ENCODE data around the gene ELF1. TPM values are rescaled to one million over a fixed set of nuclear protein-coding genes. Genes with fewer than 3 reads are reported as not detected.
"Not testable (repeated sequence)": the region's sequence is repeated elsewhere in the genome, so short reads cannot be mapped to it uniquely, and the experiment has no call there.

The ELF1 gene
- total RNA-seq, 1 experiment from 2014 or later, result 6.7 TPM

DNA sequence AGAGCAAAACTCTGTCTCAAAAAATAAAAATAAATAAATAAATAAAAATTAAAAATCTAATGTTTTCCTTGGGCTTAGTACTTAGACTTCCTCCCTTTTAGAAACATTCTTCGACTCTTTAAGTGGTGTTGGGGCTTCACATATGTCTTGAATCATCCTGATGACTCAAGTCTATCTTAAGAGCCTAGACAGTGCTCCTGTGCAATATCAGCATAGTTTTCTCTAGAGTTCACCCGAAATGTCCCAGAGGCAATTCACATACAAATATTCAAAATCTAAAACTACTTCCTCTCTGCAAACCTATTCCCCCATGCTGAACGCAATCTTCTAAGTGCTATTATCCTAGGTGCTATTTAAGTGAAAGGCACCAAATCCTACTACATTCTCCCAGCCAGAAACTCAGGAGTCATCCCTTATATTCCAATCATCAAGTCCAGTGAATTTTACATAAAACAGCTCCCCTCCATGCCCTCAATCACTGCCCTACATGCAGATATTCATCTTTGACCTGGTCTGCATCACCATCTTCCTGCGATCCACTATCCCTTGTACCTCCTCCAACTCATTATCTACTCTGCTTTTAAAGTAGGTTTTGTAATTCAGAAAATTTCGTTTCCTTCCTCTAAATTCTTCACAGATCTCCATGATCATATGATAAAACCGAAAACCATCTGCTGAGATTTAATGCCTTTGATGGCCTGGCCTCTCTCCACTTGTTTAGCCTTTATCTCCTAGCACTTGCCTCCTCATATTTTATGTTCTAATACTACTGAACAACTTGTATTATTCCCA is 102.7 kb downstream of the ELF1 start:
- in situ Hi-C loops (cut with HindIII; ENCODE audit: low sequenced_read_pairs), result no loop called here
- DNase-seq (ENCODE audit: low spot score), result no peak

DNA sequence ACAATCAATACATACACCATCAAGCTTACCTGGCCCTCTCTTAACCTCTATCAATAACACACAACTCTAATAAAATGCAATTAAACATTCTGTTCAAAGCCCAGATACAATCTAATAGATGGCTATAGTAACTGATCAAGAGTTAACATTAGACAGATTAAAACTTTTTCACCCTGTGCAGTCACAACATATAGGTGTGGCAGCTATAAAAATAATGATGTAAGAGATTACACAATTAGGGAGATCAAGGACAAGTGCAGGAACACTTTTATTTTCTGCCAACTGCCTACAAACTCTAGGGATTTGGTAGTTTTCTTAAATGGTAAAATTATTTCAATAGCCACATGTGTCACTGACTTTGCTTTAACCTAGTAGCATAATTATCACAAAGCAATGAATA is 104.3 kb downstream of the ELF1 start:
- DNase-seq (ENCODE audit: low spot score); in situ Hi-C loops (cut with HindIII; ENCODE audit: low sequenced_read_pairs): not testable (repeated sequence)

DNA sequence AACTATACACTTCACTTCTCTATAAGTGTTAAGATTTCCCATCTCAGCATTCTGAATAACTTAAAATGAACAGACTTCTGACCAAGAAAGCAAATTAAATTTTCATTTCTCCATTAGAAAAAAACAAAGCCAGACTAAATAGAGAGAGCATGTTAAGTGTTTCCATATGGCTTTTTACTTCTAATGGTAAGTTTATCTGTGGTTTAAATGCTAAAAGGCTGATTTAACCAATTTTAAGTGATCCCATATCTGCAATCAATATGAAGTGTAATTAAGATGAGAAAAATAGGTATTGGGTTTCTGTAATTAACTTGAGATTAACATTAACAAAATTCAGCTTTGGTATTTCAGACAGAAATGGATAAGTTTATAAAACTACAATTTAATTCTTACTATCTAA is 107.8 kb downstream of the ELF1 start:
- DNase-seq (ENCODE audit: low spot score), result no peak
- in situ Hi-C loops (cut with HindIII; ENCODE audit: low sequenced_read_pairs), result no loop called here

DNA sequence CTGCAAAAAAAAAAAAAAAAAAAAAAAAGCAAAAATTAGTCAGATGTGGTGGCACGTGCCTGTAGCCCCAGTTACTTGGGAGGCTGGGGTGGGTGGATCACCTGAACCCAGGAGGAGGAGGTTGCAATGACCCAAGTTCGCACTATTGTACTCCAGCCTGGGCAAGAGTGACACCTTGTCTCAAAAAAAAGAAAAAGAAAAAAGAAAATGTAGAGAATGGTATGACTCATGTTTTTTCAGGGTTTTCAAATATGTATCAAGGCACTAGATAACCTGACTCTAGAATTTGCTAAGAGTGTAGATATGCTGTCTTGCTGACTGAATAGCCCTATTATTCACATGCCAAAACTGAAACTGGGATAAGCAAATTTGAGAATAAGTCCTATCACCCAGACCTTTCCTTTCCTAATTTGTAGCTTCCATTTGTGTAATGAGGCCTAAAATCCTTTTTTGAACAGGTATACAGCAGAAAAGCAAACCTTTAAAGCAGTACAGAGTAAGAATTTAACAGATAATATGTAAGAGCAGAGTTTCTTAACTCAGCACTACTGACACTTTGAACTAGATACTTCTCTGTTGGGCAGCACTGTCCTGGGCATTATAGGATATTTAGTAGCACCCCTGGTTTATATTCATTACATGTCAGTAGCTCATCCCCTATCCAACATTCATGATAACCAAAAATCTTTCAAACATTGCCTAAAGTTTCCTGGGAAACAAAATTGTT is 108.6 kb downstream of the ELF1 start:
- DNase-seq (ENCODE audit: low spot score), result no peak
- in situ Hi-C loops (cut with HindIII; ENCODE audit: low sequenced_read_pairs), result no loop called here

DNA sequence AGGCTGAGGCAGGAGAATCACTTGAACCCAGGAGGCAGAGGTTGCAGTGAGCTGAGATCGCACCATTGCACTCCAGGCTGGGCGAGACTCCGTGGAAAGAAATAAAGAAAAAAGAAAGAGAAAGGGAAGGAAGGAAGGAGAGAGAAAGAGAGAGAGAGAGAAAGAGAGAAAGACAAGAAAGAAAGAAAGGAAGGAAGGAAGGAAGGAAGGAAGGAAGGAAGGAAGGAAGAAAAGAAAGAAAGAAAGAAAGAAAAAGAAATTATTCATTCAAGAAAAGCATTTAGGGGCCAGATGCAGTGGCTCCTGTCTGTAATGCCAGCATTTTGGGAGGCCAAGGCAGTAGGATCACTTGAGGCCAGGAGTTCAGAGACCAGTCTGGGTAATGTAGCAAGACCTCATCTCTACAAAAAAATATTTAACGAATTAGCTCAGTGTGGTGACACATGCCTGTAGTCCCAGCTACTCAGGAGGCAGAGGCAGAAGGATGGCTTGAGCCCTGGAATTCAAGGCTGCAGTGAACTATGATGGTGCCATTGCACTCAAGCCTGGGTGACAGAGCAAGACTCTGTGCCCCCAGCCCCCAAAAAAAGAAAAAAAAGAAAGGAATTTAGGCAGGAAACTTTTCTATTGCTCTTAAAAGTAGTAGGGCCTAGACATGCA is 109.4 kb downstream of the ELF1 start:
- in situ Hi-C loops (cut with HindIII; ENCODE audit: low sequenced_read_pairs); DNase-seq (ENCODE audit: low spot score): not testable (repeated sequence)

DNA sequence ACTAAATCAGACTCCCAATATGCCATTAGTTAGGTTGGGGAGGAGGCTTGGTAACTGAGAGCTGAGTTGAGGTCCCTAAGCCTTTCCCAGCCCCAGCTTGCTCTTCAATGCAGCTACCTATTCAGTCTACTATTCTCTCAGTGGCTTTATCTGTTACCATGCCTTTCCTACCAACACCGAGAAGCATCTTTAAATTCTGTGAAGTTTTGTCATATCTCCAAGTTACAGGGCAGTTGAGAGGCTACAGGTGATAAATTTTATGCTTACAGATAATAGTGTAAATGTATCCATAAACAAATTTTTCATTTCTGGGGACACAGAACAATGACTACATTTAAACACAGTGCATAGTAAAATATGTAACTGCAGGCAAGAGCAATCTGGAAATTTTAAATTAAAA is 110.6 kb downstream of the ELF1 start:
- in situ Hi-C loops (cut with HindIII; ENCODE audit: low sequenced_read_pairs), result no loop called here

DNA sequence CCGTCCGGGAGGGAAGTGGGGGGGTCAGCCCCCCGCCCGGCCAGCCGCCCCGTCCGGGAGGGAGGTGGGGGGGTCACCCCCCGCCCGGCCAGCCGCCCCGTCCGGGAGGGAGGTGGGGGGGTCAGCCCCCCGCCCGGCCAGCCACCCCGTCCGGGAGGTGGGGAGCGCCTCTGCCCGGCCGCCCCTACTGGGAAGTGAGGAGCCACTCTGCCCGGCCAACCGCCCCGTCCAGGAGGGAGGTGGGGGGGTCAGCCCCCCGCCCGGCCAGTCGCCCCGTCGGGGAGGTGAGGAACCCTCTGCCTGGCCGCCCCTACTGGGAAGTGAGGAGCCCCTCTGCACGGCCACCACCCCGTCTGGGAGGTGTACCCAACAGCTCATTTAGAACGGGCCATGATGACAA is 118.1 kb downstream of the ELF1 start:
- DNase-seq (ENCODE audit: low spot score); in situ Hi-C loops (cut with HindIII; ENCODE audit: low sequenced_read_pairs): not testable (repeated sequence)

More for the DNA sequence above, 110.6 kb downstream of the ELF1 start:
- no peak for DNase-seq (ENCODE audit: low spot score)

DNA sequence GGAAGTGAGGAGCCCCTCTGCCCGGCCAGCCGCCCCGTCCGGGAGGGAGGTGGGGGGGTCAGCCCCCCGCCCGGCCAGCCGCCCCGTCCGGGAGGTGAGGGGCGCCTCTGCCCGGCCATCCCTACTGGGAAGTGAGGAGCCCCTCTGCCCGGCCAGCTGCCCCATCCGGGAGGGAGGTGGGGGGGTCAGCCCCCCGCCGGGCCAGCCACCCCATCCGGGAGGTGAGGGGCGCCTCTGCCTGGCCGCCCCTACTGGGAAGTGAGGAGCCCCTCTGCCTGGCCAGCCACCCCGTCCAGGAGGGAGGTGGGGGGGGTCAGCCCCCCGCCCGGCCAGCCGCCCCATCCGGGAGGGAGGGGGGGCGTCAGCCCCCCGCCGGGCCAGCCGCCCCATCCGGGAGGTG is 118.5 kb downstream of the ELF1 start:
- DNase-seq (ENCODE audit: low spot score); in situ Hi-C loops (cut with HindIII; ENCODE audit: low sequenced_read_pairs): not testable (repeated sequence)

DNA sequence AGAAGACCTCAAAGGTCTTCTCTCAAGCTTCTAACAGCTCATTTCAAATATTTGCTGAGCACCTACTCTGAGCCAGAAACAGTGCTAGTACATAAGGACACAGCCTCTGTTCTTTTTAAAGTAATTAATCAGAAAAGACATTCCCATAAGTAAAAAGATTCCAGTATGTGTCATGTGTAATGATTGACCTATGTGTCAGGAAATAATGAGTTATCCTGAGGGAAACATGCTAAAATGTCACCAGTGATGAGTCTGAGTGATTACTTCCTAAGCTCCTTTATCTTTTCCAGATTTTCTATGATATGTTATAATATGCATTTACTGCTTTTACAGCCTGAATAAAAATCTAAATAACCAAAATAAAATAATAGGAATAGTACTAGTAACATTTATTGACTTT is 122.1 kb downstream of the ELF1 start:
- no peak for DNase-seq (ENCODE audit: low spot score)
- in situ Hi-C loops (cut with HindIII; ENCODE audit: low sequenced_read_pairs), result no loop called here

DNA sequence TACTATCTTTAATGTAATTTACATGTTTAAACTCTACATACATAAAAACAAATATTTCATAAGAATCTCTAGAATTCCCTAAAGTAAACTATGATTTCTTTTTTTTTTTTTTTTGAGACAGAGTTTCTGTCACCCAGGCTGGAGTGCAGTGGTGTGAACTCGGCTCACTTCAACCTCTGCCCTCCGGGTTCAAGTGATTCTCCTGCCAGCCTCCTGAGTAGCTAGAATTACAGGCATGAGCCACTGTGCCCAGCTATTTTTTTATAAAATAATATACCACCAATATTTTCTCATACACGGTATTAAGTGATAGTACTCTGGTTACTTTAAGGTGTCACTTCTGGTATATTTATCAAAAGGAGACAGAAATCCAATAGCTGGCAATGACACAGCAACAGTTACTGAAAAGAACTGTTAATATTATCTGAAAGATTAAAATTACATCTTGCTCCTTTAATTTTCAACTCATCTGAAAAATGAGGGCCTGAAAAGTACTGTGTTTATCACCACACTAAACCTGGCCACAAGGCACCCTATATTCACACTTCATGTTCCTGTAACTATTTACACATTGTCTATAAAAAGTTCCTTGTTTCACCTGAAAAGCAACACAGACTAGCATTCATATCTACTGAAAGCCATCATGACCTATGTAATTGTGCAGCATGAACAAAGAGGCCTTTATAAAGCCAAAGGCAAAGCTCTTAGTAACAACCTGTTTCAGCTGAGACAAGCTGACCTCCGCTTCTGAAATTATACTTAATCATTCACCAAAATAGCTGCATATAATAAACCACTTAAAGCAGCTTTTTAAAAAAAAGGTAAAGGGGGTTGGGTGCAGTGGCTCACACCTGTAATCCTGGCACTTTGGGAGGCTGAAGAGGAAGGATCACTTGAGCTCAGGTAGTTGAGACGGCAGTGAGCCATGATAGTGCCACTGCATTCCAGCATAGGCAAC is 123.6 kb downstream of the ELF1 start:
- DNase-seq (ENCODE audit: low spot score), result no peak
- in situ Hi-C loops (cut with HindIII; ENCODE audit: low sequenced_read_pairs), result no loop called here

DNA sequence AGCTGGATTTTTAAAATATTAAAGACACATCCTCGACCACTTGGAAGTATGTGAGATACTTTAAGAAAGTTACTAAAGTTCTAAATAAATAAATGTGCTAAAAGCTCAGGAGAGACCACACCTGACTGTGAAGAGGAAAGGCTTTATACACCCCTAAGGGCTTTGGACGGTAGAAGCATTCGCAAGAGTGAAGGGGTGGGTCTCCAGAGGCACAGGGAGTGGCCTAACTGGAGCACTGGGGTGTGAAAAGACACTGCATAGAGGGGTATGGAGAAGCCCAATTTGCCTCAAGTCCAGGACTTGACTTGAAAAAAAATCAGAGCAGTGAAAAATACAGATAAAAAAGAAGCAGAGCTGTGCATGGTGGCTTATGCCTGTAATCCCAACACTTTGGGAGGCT is 125.5 kb downstream of the ELF1 start:
- in situ Hi-C loops (cut with HindIII; ENCODE audit: low sequenced_read_pairs); DNase-seq (ENCODE audit: low spot score): not testable (repeated sequence)

DNA sequence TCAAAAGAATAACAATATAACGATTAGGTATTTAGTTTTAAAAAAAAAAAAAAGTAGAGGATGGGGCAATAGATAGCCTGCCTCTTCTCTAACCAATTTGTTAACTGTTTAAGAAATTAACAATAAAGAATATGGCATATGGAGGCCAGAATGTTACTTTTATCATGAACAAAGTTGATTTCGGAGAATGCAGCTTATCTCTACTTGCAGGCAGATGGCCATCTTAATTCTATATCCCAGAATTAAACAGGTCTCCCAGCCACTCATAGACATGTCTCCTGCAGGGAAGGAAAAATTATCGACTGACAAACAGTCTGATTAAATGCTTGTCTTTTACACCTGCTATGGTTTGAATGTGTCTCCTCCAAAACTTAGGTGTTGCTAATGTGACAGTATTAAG is 133.1 kb downstream of the ELF1 start:
- DNase-seq (ENCODE audit: low spot score), result no peak
- in situ Hi-C loops (cut with HindIII; ENCODE audit: low sequenced_read_pairs), result no loop called here

DNA sequence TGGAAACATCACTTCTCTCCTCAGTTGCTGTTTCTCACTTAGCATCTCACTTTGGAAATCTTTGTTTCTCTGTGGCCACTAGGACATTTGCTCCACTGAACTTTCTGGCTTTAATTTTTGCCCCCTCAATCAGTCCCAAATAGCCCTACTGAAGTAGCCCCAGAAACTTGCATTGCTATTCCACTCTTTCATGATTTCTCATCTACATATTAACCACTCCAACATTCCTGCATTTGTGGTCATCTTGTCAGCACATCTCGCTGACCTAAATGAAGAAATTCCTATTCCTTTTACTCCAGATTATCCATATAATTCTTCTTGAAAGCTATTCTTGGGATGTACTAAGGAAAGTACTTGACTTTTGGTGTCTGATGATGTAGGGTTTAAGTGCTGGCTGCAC is 134.9 kb downstream of the ELF1 start:
- DNase-seq (ENCODE audit: low spot score); in situ Hi-C loops (cut with HindIII; ENCODE audit: low sequenced_read_pairs): not testable (repeated sequence)

Other genes with a start within 250 kb of the ELF1 start
- gene MRPS31, start 248.1 kb downstream of the ELF1 start, total RNA-seq (2014; rRNA removed; shearing (Covaris generic)), result 20.3 and 42.3 TPM in 2 replicates
- gene SLC25A15, start 229.7 kb downstream of the ELF1 start, total RNA-seq (2014; rRNA removed; shearing (Covaris generic)), result 66.5 and 75.0 TPM in 2 replicates
- 9.7 and 16.5 TPM in 2 replicates for gene WBP4, start 42.2 kb upstream of the ELF1 start, total RNA-seq (2014; rRNA removed; shearing (Covaris generic))
- gene KBTBD6, start 113.5 kb upstream of the ELF1 start, total RNA-seq (2014; rRNA removed; shearing (Covaris generic)), result 10.6 and 13.2 TPM in 2 replicates
- 7.5 and 7.9 TPM in 2 replicates for gene KBTBD7, start 175.3 kb upstream of the ELF1 start, total RNA-seq (2014; rRNA removed; shearing (Covaris generic))
- gene MTRF1, start 244.3 kb upstream of the ELF1 start, total RNA-seq (2014; rRNA removed; shearing (Covaris generic)), result 8.2 and 14.4 TPM in 2 replicates

Measured in G401 (cell line).